ENCODE data around the gene FAM222A.

Gene FAM222A

GRCh38 chr12:109793826-109794501 is 80.3 kb downstream of the FAM222A start:
- H3K27ac ChIP-seq (replicated peaks): no peak overlapping the region
- H3K27me3 ChIP-seq (ENCODE audit: insufficient read depth, poor library complexity, severe bottlenecking): no peaks in the 10 kb centered on the region
- H3K4me3 ChIP-seq (replicated peaks; ENCODE audit: insufficient read depth, low read length): no peak overlapping the region
- TF ChIP-seq GABPA (IDR thresholded peaks at IDR 0.05; ENCODE audit: low read depth): no peak
- TF ChIP-seq SPI1 (IDR thresholded peaks at IDR 0.05; ENCODE audit: borderline replicate concordance, low read depth): no peak
- no peak for TF ChIP-seq CTCF (IDR thresholded peaks at IDR 0.05; ENCODE audit: insufficient read depth, low read length)
- no peak for DNase-seq (ENCODE audit: low read depth in 1 of 2, low spot score in 1 of 2)

GRCh38 chr12:109795023-109795422 is 81.4 kb downstream of the FAM222A start:
- Histone ChIP-seq H3K27me3 (ENCODE audit: insufficient read depth, poor library complexity, severe bottlenecking) (no peaks in the 10 kb centered on the region), H3K27ac (replicated peaks) (no peak overlapping the region), H3K4me3 (replicated peaks; ENCODE audit: insufficient read depth, low read length) (no peak overlapping the region)
- no peak for TF ChIP-seq CTCF (IDR thresholded peaks at IDR 0.05; ENCODE audit: insufficient read depth, low read length)
- TF ChIP-seq GABPA (IDR thresholded peaks at IDR 0.05; ENCODE audit: low read depth): no peak
- no peak for TF ChIP-seq POLR2AphosphoS5 (IDR thresholded peaks at IDR 0.05; ENCODE audit: low read depth)
- TF ChIP-seq REST (IDR thresholded peaks at IDR 0.05; ENCODE audit: insufficient replicate concordance, low read depth): no peak
- TF ChIP-seq SPI1 (IDR thresholded peaks at IDR 0.05; ENCODE audit: borderline replicate concordance, low read depth): no peak
- no peak for DNase-seq (ENCODE audit: low read depth in 1 of 2, low spot score in 1 of 2)

- H3K27me3 ChIP-seq (ENCODE audit: insufficient read depth, poor library complexity, severe bottlenecking): no peaks in the 10 kb centered on the region
- DNase-seq (ENCODE audit: low read depth in 1 of 2, low spot score in 1 of 2): no peak
- no peak overlapping the region for H3K27ac ChIP-seq (replicated peaks)
- H3K4me3 ChIP-seq (replicated peaks; ENCODE audit: insufficient read depth, low read length): no peak overlapping the region
- TF ChIP-seq REST (IDR thresholded peaks at IDR 0.05; ENCODE audit: insufficient replicate concordance, low read depth): no peak
- no peak for TF ChIP-seq CTCF (IDR thresholded peaks at IDR 0.05; ENCODE audit: insufficient read depth, low read length)
- TF ChIP-seq GABPA (IDR thresholded peaks at IDR 0.05; ENCODE audit: low read depth): no peak
- TF ChIP-seq POLR2AphosphoS5 (IDR thresholded peaks at IDR 0.05; ENCODE audit: low read depth): no peak
- no peak for TF ChIP-seq SPI1 (IDR thresholded peaks at IDR 0.05; ENCODE audit: borderline replicate concordance, low read depth)
Observed at GRCh38 chr12:109796057-109796456, 82.4 kb downstream of the FAM222A start.
